Choroid plexus epithelial cell (primary cell): ENCODE results near the gene ABLIM2.

Experiments used
- DNase-seq: peaks from one replicate; pipeline ENCODE4 v3.0.0-alpha.2; 2010; ENCODE audit warnings: low read depth
- H3K4me3 ChIP-seq: 2 replicates; pipeline ENCODE4 v1.5.1; 2011; ENCODE audit warnings: low read depth, mild to moderate bottlenecking, control low read depth, low read length, moderate library complexity
- TF ChIP-seq, protein P1 (sequence below): conservative IDR thresholded peaks from 2 replicates; pipeline ENCODE4 v1.5.1; 2011; ENCODE audit warnings: low read depth, mild to moderate bottlenecking, control low read depth, inconsistent platforms, low read length, moderate library complexity

ABLIM2 gene

DNA sequence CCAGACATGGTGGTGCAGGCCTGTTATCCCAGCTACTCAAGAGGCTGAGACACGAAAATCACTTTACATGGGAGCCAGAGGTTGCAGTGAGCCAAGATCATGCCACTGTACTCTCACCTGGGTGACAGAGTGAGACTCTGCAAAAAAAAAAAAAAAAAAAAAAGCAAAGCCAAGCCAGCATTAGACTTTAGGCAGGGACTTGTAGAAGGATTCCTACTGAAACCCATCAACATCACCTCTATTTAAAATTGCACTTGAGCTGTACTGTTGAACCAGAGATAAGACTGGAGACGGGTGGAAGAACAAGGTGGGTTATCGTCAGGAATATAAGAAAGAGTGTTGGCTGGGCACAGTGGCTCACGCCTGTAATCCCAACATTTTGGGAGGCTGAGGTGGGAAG lies 203.2 kb downstream of the ABLIM2 start:
- no peak overlapping the region for H3K4me3 ChIP-seq
- TF ChIP-seq, protein P1, sequence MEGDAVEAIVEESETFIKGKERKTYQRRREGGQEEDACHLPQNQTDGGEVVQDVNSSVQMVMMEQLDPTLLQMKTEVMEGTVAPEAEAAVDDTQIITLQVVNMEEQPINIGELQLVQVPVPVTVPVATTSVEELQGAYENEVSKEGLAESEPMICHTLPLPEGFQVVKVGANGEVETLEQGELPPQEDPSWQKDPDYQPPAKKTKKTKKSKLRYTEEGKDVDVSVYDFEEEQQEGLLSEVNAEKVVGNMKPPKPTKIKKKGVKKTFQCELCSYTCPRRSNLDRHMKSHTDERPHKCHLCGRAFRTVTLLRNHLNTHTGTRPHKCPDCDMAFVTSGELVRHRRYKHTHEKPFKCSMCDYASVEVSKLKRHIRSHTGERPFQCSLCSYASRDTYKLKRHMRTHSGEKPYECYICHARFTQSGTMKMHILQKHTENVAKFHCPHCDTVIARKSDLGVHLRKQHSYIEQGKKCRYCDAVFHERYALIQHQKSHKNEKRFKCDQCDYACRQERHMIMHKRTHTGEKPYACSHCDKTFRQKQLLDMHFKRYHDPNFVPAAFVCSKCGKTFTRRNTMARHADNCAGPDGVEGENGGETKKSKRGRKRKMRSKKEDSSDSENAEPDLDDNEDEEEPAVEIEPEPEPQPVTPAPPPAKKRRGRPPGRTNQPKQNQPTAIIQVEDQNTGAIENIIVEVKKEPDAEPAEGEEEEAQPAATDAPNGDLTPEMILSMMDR, result no peak
- DNase-seq, result no peak

DNA sequence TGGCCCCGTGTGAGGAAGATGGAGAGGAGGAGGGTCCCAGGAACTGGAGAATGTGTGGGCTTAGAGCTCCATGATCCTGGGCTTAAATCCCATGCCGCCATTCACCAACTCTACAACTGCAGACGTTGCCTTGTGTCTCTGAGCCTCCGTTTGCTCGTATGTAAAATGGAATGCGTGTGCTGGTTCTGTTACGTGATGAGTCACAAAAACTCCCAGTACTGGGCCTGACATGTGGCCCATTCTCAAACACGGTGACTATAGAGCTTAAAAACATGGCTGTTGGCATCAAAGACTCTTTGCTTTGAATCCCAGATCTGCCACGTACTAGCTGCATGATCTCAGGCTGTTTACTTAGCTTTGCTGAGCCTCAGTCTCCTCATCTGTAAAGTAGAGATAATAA lies 206.0 kb downstream of the ABLIM2 start:
- H3K4me3 ChIP-seq, result no peak overlapping the region
- TF ChIP-seq, protein P1, result no peak
- no peak for DNase-seq

DNA sequence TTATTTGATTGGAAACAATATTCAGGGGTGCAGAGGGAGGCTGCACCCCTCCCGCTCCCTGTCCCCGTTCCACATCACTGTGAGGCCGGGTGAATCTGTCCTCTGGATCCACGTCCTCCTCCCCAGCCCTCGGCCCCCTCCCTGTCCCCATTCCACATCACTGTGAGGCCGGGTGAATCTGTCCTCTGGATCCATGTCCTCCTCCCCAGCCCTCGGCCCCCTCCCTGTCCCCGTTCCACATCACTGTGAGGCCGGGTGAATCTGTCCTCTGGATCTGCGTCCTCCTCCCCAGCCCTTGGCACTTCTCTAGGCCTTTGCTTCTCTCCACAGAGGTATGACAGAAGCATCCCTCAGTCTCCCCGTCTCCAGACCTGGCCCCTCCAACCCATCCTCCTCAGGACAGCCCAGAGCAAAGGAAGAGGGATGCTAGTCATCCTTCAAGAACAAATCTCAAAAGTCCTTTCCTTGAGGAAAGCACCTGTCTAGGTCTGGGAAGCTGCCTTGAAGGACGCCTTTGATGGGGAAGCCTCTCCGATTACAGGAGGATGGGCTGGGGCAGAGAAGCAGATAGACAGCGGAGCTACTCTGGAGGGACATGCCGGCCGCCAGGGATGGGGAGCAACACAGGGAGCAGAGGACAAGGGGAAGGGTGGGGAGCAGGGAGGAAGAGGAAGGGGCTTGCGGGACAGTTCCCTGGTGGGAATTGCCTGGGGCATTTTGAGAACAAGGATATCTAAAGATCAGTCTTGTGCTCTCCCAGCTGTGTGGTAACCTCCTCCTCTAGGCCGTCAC lies 208.1 kb downstream of the ABLIM2 start:
- TF ChIP-seq, protein P1, result no peak
- no peak for DNase-seq
- H3K4me3 ChIP-seq, result no peak overlapping the region

DNA sequence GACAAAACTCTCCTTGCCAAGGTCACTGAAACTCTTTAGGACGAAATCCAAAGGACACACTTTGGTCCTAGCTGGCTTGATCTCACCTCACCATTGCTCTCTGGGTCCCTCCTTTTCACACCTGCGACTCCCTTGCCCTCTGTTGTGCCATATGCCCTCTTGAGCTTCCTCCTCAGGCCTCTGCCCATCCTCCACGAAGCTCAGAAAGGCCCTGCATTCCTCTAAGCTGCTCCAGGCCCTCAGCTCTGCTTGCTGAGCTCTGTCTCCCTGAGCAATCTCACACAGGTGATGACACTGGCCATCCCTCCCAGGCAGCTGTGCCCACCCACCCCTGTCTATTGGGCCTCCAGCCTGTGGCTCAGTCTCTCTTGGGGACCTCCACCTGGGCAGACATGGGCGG lies 208.9 kb downstream of the ABLIM2 start:
- no peak overlapping the region for H3K4me3 ChIP-seq
- TF ChIP-seq, protein P1, result no peak
- DNase-seq, result no peak

DNA sequence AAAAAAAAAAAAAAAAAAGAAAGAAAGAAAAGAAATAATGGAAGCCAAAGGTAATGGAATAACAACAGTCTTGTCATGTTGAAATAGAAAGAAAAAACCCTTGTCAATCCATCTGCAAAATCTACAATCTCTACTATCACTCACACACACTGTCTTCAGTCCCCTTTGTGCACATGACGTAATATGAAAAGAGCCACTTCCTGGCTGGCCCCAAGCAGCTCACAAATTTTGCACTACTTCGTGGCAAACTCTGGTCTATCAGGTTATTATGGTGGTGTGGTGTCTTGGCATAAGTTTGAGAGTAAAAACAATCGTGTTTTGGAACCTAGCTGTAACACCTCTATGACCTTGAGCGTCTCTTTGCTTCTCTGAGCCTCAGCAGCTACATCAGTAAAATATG lies 210.7 kb downstream of the ABLIM2 start:
- TF ChIP-seq, protein P1, result no peak
- H3K4me3 ChIP-seq, result no peak overlapping the region
- no peak for DNase-seq

DNA sequence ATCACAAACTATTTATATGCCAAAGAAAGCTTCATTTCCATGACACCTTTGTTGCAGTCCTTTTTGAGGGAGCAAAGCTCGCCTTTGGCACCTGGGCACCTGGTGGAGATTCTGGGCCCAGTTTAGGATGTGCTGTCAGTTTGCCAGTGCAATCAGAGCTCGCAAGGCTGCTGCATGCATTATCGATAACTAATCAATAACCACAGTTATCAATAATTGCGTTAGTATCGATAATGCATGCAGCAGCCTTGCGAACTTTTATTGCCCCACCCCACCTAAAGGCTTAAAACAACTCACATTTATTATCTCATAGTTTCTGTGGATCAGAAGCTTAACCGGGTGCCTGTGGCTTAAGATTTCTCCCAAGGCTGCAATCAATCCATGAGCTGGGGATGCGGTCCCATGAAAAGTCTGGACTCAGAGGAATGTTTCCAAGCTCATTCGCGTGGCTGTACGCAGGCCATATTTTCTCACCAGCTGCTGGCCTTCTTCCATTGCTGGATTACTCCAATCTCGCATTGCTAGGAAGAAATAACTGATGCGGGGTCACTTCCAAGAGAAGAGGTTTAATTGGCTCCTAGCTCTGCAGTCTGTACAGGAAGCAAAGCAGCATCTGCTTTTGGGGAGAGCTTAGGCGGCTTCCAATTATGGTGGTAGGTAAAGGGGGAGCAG lies 212.8 kb downstream of the ABLIM2 start:
- TF ChIP-seq, protein P1, result no peak
- no peak for DNase-seq
- H3K4me3 ChIP-seq, result no peak overlapping the region
